Astrocyte (in vitro differentiated cells and primary cell): Measurements from ENCODE around the gene GRIN2A. TPM values are rescaled to one million over a fixed set of nuclear protein-coding genes. Genes with fewer than 3 reads are reported as not detected.
A peak's percentile ranks its signal among the peaks of the same experiment; 100 is the strongest.

ENCODE experiments used
- DNase-seq: peaks from one replicate; pipeline ENCODE4 v3.0.0-alpha.2; 2010; ENCODE audit warnings: low read depth
- FAIRE-seq: peaks from 2 replicates; lab custom pipeline; 2011; peaks lifted over from hg19 to GRCh38; lab: Jason Lieb, UNC
- H2AFZ ChIP-seq: 2 replicates; pipeline ENCODE4 v1.6.0; 2012; ENCODE audit warnings: low read depth, low read length, inconsistent platforms
- H3K27ac ChIP-seq: 2 replicates; pipeline ENCODE4 v1.5.1; 2011; ENCODE audit warnings: low read depth, low read length, inconsistent platforms
- H3K27me3 ChIP-seq: 2 replicates; pipeline ENCODE4 v1.6.0; 2011; ENCODE audit warnings: low read length, inconsistent platforms; ENCODE audit not compliant: insufficient read depth
- H3K36me3 ChIP-seq: 2 replicates; pipeline ENCODE4 v1.5.1; 2011; ENCODE audit warnings: low read length, inconsistent platforms; ENCODE audit not compliant: insufficient read depth
- H3K4me1 ChIP-seq: 2 replicates; pipeline ENCODE4 v1.5.1; 2011; ENCODE audit warnings: low read length, inconsistent platforms; ENCODE audit not compliant: insufficient read depth
- H3K4me2 ChIP-seq: 2 replicates; pipeline ENCODE4 v1.6.0; 2012; ENCODE audit warnings: low read length, inconsistent platforms
- H3K4me3 ChIP-seq: 2 replicates; pipeline ENCODE4 v1.5.1; 2011; ENCODE audit warnings: low read depth, mild to moderate bottlenecking, low read length, inconsistent platforms; ENCODE audit not compliant: insufficient read depth
- H3K79me2 ChIP-seq: 2 replicates; pipeline ENCODE4 v1.6.0; 2012; ENCODE audit warnings: mild to moderate bottlenecking, low read length, inconsistent platforms; ENCODE audit not compliant: insufficient read depth
- H3K9ac ChIP-seq: 2 replicates; pipeline ENCODE4 v1.6.0; 2012; ENCODE audit warnings: mild to moderate bottlenecking, low read length, inconsistent platforms
- H3K9me3 ChIP-seq: 2 replicates; pipeline ENCODE4 v1.5.1; 2012; ENCODE audit warnings: low read depth, mild to moderate bottlenecking, low read length, inconsistent platforms; ENCODE audit not compliant: insufficient read depth
- H4K20me1 ChIP-seq: 2 replicates; pipeline ENCODE4 v1.6.0; 2012; ENCODE audit warnings: low read length, inconsistent platforms; ENCODE audit not compliant: insufficient read depth
- H3K27ac Mint-ChIP-seq: one replicate; pipeline ENCODE4 v1.8.0; 2021; ENCODE audit warnings: mild to moderate bottlenecking, mixed read lengths; ENCODE audit not compliant: unreplicated experiment
- H3K27me3 Mint-ChIP-seq: one replicate; pipeline ENCODE4 v1.8.0; 2021; ENCODE audit warnings: low read depth, mixed read lengths; ENCODE audit not compliant: unreplicated experiment
- H3K36me3 Mint-ChIP-seq: one replicate; pipeline ENCODE4 v1.8.0; 2021; ENCODE audit warnings: low read depth, mixed read lengths; ENCODE audit not compliant: unreplicated experiment
- H3K4me1 Mint-ChIP-seq: one replicate; pipeline ENCODE4 v1.8.0; 2021; ENCODE audit warnings: low read depth, mixed read lengths; ENCODE audit not compliant: unreplicated experiment
- H3K4me3 Mint-ChIP-seq: one replicate; pipeline ENCODE4 v1.8.0; 2021; ENCODE audit warnings: mild to moderate bottlenecking, moderate library complexity, mixed read lengths; ENCODE audit not compliant: unreplicated experiment
- H3K9me3 Mint-ChIP-seq: one replicate; pipeline ENCODE4 v1.8.0; 2021; ENCODE audit warnings: mild to moderate bottlenecking, mixed read lengths; ENCODE audit not compliant: unreplicated experiment
- CTCF ChIP-seq: IDR thresholded peaks from 2 replicates; pipeline ENCODE4 v1.5.1; 2011; ENCODE audit warnings: low read depth, mild to moderate bottlenecking, inconsistent platforms, low read length, moderate library complexity; ENCODE audit not compliant: insufficient read depth
- EZH2 ChIP-seq: IDR thresholded peaks from 2 replicates; pipeline ENCODE4 v1.6.1; 2012; ENCODE audit warnings: mild to moderate bottlenecking, low read length, inconsistent platforms; ENCODE audit not compliant: insufficient read depth
- total RNA-seq: library from RNA; stranded (reverse); gene quantifications from 2 replicates; pipeline ENCODE4 v1.2.1, GENCODE V29; 2021

Gene GRIN2A
- total RNA-seq, 1 donor from 2014 or later, result 0.68 TPM

GRCh38 chr16:10122546-10122945 is 59.7 kb downstream of the GRIN2A start:
- peak; percentile 49 for TF ChIP-seq CTCF
- TF ChIP-seq EZH2, result no peak
- DNase-seq (no peak), FAIRE-seq (no peak)
- Histone ChIP-seq H3K4me3 (peak overlapping the region; percentile 13), H3K36me3 (no peaks in the 10 kb centered on the region), H4K20me1 (no peaks in the 10 kb centered on the region), H2AFZ (no peak overlapping the region), H3K4me1 (peaks cover 40% of the 10 kb centered on the region), H3K27ac (peak overlapping the region; percentile 93), H3K4me2 (peak overlapping the region; percentile 80), H3K9me3 (no peaks in the 10 kb centered on the region), H3K27me3 (no peaks in the 10 kb centered on the region), H3K9ac (peak overlapping the region; percentile 80), H3K79me2 (no peaks in the 10 kb centered on the region)
- H3K4me1 Mint-ChIP-seq, result peaks cover 33% of the 10 kb centered on the region
- H3K4me3 Mint-ChIP-seq, result no peak overlapping the region
- peak overlapping the region; percentile 98 for H3K27ac Mint-ChIP-seq
- peaks cover 5% of the 10 kb centered on the region for H3K27me3 Mint-ChIP-seq
- no peaks in the 10 kb centered on the region for H3K36me3 Mint-ChIP-seq
- H3K9me3 Mint-ChIP-seq, result no peaks in the 10 kb centered on the region

- H3K9me3 ChIP-seq, result no peaks in the 10 kb centered on the region
- Mint-ChIP-seq H3K9me3 (no peaks in the 10 kb centered on the region), H3K4me3 (no peak overlapping the region), H3K4me1 (peaks cover 30% of the 10 kb centered on the region), H3K27me3 (peaks cover 5% of the 10 kb centered on the region), H3K27ac (peak overlapping the region; percentile 98), H3K36me3 (no peaks in the 10 kb centered on the region)
- H3K9ac ChIP-seq, result peak overlapping the region; percentile 80
- peak overlapping the region; percentile 13 for H3K4me3 ChIP-seq
- peaks cover 34% of the 10 kb centered on the region for H3K4me1 ChIP-seq
- no peaks in the 10 kb centered on the region for H3K79me2 ChIP-seq
- peak; percentile 38 for DNase-seq
- H3K27ac ChIP-seq, result peak overlapping the region; percentile 93
- peak overlapping the region; percentile 80 for H3K4me2 ChIP-seq
- TF ChIP-seq EZH2, result no peak
- TF ChIP-seq CTCF, result no peak
- no peak for FAIRE-seq
- no peaks in the 10 kb centered on the region for H3K36me3 ChIP-seq
- H4K20me1 ChIP-seq, result no peaks in the 10 kb centered on the region
- H3K27me3 ChIP-seq, result no peaks in the 10 kb centered on the region
- no peak overlapping the region for H2AFZ ChIP-seq
Observed at GRCh38 chr16:10121897-10122425, 60.3 kb downstream of the GRIN2A start.

GRCh38 chr16:10121491-10121890 is 60.7 kb downstream of the GRIN2A start:
- Mint-ChIP-seq H3K27ac (peak overlapping the region; percentile 98), H3K36me3 (no peaks in the 10 kb centered on the region), H3K9me3 (no peaks in the 10 kb centered on the region), H3K4me1 (peaks cover 25% of the 10 kb centered on the region), H3K4me3 (no peak overlapping the region), H3K27me3 (peaks cover 5% of the 10 kb centered on the region)
- DNase-seq (peak; percentile 95), FAIRE-seq (no peak)
- H3K79me2 ChIP-seq, result no peaks in the 10 kb centered on the region
- H3K9me3 ChIP-seq, result no peaks in the 10 kb centered on the region
- H3K4me3 ChIP-seq, result peak overlapping the region; percentile 24
- peak overlapping the region; percentile 93 for H3K27ac ChIP-seq
- H3K4me1 ChIP-seq, result peaks cover 32% of the 10 kb centered on the region
- peak overlapping the region; percentile 83 for H3K9ac ChIP-seq
- H3K4me2 ChIP-seq, result peak overlapping the region; percentile 80
- no peaks in the 10 kb centered on the region for H3K27me3 ChIP-seq
- H3K36me3 ChIP-seq, result no peaks in the 10 kb centered on the region
- no peak overlapping the region for H2AFZ ChIP-seq
- TF ChIP-seq EZH2, result no peak
- no peak for TF ChIP-seq CTCF
- no peaks in the 10 kb centered on the region for H4K20me1 ChIP-seq
